WI38 (cell line): ENCODE results near the gene METTL25B.

ENCODE experiments used
- H3K4me3 ChIP-seq: 2 replicates; pipeline ENCODE4 v1.5.1; 2011; ENCODE audit warnings: low read depth, mild to moderate bottlenecking, control low read depth, low read length
- CTCF ChIP-seq: IDR thresholded peaks from 2 replicates; pipeline ENCODE4 v1.5.1; 2012; ENCODE audit warnings: low read depth, mild to moderate bottlenecking, control low read depth, low read length

METTL25B gene

GRCh38 chr1:156727926-156728598, at the start of gene METTL25B:
TSS of gene METTL25B (plus strand) at chr1:156728469. CDS start at chr1:156729105, 636 bp downstream.
- TF ChIP-seq CTCF, result no peak

GRCh38 chr1:156680056-156680455, 48.2 kb upstream of the METTL25B start:
- H3K4me3 ChIP-seq, result no peak overlapping the region
- no peak for TF ChIP-seq CTCF

More at GRCh38 chr1:156727926-156728598, at the start of gene METTL25B:
- peak within 1 kb of the TSS; percentile 85 for H3K4me3 ChIP-seq

- no peak overlapping the region for H3K4me3 ChIP-seq
- TF ChIP-seq CTCF, result no peak
Observed at GRCh38 chr1:156681196-156681960, 46.9 kb upstream of the METTL25B start.

- no peak for TF ChIP-seq CTCF
- H3K4me3 ChIP-seq, result no peak overlapping the region
Observed at GRCh38 chr1:156682166-156682890, 45.9 kb upstream of the METTL25B start.

- no peak overlapping the region for H3K4me3 ChIP-seq
- no peak for TF ChIP-seq CTCF
Observed at GRCh38 chr1:156684227-156684782, 44.0 kb upstream of the METTL25B start.

- H3K4me3 ChIP-seq, result peak overlapping the region; percentile 45
- peak; percentile 88 for TF ChIP-seq CTCF
Observed at GRCh38 chr1:156689035-156689952, 39.0 kb upstream of the METTL25B start.
